NCI-H774 (cell line): ENCODE data around the gene CARS2.
"Not testable (repeated sequence)": the region's sequence is repeated elsewhere in the genome, so short reads cannot be mapped to it uniquely, and the experiment has no call there.

Experiments
- DNase-seq: peaks from one replicate; lab custom pipeline; 2025; lab: John Stamatoyannopoulos, UW

CARS2 gene

DNA sequence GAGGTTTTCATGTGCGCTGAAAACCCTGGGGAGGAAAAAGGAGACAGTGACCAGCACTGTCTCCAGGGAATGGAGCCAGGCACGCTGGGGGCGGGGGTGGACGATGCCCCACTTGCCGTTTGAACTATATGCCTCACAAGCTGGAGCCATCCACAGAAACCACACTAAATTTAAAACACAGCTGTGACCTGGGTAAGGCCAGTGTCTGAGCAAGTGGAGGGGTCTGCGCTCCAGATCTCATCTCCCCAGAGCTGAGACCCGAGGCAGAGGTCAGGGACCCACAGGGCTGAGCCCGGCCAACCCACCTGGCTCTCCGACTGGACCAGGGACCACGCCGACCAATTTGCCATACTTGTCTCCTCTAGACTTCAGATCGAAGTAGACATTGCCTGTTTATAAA, 23.2 kb downstream of the CARS2 start:
- no peak for DNase-seq

DNA sequence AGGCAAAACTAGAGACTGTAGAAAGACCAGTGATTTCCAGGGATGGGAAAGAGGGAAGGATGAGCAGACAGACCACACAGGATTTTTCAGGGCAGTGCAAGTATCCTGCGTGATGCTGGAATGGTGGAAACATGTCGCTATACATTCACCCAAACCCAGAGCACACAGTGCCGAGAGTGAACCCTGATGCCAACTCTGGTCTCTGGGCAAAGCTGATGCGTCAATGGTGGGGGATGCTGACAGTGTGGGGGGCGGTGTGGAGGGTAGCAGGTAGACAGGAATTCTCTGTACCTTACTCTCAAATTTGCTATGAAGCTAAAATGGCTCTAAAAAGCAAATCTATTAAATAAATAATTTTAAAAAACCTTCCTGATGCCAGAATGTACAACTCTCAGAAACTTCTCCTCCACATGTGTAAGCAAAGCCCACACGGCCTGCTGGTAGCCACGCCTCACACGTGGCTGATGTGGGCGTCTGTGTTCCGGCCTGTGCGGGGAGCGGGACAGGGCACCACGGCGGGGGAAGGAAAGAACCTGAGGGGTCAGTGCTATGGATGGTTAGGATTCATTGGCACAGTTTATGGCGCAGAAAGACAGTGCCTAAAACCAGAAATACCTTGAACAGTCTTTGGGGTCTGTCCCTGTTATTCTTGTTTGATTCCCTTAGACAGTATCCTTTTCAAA, 23.9 kb downstream of the CARS2 start:
- DNase-seq: no peak

DNA sequence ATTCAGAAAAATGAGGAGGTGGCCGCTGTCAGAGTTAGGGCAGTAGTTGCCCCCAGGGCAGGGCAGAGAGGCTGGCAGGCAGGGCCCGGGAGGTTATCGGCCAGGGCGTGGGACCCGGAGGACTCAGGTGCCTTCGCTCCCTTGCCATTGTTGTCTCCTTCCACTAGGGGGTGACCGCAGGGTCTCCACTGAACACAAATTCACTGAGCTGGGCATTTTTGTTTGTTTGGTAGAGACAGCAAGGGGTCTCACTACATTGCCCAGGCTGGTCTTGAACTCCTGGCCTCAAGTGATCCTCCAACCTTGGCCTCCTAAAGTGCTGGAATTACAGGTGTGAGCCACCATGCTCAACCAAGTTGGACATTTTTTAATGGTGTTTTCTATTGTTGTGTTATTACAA, 25.1 kb downstream of the CARS2 start:
- DNase-seq: no peak

DNA sequence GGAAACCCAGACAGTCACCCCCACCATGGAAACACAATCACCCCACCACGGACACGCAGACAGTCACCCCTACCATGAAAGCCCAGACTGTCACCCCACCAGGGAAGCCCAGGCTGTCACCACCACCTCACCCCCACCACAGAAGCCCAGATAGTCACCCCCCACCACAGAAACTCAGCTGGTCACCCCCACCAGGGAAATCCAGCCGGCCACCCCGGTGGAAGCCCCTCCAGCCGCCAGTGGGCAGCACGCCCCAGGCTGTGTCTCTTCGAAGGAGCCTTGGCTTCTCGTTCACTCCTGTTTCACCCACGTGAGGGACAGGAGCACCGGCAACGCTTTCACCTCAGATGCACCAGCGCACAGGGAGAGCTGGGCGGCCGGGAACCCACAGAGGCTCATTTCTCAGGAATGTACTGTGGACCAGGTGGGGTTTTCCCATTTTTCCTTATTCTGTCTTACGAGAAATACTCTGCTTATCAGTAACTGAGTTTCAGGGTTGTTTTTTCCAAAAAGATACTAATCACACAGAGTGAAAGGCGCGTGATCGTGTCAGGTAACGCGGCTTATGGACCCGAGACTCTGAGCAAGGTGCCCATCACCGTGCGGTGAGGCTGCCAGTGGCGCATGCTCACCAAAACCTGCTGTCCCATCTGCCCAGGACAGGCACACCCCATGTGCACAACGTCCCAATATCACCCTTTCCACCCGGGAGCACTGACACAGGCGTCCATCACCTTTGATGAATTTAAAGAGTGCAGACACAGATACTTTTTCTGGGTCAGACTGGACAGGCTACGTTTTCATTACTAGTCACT, 28.0 kb downstream of the CARS2 start:
- no peak for DNase-seq

DNA sequence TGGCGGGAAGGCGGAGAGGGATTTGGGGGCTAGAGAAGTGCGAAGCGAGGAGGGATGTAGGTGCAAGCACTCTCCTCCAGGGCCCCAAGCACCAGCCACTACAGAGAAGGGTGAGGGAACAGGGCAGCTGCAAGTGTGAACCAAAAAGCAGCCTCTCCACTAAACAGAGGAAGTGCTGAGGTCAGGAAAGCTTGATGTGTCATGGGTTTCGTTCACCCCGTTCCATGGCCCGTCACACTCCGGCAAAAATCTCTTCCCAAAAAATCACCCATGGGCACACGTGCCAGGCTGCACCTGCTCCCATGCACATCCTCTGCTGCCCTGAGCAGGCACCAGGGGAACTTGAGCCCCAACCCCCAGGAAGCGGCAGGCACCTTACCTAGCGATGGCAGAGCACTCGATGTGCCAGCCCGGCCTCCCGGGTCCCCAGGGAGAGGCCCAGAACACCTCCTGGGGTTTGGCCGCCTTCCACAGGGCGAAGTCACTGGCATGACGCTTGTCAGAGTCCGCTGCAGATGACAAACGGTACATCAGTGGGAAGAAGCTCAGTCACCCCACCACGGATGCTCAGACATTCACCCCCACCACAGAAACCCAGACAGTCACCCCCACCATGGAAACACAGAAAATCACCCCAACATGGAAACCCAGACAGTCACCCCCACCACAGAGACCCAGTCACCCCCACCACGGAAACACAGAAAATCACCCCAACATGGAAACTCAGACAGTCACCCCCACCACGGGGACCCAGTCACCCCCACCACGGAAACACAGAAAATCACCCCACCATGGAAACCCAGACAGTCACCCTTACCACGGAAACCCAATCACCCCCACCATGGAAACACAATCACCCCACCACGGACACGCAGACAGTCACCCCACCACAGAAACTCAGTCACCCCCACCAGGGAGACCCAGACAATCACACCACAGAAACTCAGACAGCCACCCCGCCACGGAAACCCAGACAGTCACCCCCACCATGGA, 29.0 kb downstream of the CARS2 start:
- DNase-seq: no peak

DNA sequence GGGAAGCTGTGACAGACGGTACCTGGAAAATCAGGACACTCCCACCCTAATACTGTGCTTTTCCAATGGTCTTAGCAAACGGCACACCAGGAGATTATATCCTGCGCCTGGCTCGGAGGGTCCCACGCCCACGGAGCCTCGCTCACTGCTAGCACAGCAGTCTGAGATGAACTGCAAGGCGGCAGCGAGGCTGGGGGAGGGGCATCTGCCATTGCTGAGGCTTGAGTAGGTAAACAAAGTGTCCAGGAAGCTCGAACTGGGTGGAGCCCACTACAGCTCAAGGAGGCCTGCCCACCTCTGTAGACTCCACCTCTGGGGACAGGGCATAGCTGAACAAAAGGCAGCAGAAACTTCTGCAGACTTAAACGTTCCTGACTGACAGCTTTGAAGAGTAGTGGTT, 36.1 kb downstream of the CARS2 start:
- DNase-seq: not testable (repeated sequence)

DNA sequence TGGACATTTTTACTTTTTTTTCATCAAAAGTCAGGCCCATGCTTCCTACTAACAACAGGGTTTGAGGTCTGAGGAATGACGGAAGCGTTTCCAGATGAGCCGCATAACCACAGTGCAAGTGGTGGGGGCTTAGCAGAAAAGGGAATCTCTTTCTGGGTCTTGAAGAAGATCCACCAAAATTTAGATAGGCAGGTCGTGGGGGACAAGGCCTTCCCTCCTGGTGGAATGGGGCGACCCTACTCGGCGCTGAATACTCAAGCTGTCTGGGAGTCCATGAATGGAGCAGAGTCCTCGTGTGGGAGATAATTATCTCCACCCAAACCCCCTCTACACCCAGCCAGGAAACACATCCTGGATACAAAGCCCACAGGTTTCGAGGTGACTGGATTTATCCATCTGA, 36.9 kb downstream of the CARS2 start:
- no peak for DNase-seq

DNA sequence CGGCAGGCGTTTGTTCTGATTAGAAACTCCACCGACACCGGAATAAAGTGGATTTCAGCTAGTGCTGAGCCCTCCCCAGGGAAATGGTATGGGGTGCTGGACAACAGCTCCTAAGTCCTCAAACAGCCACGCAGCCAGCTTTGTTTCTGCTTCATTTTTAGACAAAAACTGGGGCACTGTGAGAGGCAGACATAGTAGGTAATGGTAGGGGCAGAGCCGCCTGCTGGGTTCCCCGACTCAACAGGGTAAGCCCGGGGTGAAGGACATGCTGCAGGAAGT, 39.7 kb downstream of the CARS2 start:
- DNase-seq: no peak

DNA sequence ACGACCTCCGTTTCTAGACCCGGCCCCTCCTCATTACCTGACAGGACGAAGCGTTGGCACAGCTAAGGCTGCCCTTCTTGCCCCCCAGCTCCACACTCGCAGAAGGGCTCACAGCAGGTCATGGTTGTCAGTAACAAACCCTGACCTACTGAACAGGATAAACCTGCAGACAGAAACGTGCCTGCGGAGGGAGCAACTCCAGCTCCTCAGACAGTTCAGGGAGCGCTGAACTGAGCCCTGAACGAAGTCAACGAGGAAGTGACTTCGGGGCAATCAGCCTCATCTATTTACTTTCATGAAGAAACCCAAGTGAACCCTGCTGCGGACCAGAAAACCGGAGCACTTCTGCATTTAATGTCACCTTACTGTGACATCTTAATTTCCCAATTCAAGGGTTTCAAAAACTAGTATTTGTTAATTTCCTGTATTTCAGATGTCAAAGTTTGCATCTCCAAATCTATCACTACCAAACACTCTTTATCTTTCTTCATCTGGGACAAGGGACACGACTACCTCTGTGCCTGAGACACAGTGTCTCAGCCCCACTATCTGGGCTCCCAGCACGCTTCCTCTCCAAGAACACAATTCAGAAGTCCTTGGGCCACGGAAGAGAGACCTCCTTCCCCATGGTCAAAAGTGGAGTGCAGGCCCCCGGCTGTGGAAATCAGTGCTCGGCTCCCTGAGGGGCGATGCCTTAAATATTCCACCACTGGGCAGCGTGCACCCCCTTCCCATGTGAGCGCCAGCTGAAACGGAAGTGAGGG, 40.2 kb downstream of the CARS2 start:
- DNase-seq: no peak

DNA sequence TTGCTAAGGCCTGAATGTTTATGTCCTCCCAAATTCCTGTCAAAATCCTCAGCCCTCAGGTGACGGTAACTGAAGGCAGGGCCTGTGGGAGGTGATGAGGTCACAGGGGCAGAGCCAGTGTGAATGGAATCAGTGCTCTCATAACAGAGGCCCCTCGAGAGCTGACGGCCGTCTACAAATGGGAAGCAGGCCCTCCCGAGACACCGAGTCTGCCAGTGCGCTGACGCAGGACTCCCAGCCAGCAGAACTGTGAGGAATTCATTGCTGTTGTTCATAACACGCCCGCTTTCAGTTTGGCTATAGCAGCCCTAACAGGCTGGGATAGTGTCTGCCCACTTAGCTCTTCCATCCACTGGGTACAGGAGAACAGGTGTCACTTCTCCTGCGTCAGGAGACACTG, 41.2 kb downstream of the CARS2 start:
- DNase-seq: no peak

DNA sequence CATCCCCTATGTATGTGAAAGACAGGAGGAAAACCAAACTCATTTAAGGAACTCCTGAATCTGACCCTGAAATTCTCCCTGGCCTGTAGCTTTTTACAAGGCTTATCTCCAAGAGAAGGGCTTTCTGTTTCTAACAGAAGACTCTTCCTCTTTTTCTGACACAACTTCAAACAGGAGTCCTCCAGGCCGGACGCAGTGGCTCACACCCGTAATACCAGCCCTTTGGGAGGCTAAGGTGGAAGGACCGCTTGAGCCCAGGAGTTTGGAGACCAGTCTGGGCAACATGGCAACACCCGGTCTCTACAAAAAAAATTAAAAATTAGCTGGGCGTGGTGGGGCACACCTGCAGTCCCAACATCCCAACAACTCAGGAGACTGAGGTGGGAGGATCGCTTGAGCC, 41.9 kb downstream of the CARS2 start:
- no peak for DNase-seq

DNA sequence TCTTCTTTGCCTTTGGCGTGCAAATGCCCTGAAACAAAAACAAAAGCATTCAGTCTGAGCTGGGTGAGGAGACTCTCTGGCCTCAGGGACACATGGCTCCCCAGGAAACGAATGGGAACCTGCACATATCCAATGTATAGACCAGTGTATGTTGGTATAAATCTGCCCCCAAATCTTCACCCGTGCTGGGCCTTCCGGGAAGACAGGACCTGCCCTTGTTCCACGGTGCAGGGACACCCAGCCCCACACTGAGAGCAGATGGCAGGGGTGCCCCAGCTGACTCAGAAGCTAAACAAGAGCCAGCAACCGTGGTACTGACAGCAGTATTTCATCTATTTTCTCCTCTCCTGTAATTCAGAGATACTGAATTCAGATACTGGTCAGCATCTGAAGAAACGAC, 42.4 kb downstream of the CARS2 start:
- no peak for DNase-seq

DNA sequence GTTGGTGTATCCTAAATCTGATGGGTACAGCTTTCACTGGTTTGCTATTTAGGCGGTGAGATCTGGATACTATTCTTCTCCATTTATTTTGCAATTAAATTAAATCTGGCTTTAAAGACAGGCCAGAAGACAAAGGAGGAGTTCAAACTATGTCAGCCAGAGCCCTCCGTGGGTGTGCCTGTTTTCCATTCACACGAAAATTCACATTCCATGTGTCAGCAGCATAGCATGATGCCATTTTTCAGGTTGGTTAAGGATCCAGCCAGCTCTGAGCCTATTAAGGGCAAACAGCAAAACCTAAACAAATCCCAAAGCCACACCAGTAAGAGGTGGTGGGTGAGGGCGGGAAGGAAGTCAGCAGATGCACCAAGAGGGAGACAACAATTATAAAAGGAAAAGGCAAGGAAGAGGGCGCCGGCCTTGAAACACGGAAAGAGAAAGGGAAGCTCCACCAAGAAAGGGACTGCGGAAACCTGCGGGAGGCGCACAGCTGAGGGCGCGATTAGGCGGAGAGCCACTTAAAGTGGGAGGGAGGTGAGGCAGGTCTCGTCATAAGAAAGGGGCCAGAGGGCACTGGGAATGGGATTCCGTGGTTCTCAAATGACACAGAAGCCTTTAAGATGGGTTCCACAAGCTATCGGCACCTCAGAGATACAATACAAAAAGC, 43.0 kb downstream of the CARS2 start:
- DNase-seq: no peak

DNA sequence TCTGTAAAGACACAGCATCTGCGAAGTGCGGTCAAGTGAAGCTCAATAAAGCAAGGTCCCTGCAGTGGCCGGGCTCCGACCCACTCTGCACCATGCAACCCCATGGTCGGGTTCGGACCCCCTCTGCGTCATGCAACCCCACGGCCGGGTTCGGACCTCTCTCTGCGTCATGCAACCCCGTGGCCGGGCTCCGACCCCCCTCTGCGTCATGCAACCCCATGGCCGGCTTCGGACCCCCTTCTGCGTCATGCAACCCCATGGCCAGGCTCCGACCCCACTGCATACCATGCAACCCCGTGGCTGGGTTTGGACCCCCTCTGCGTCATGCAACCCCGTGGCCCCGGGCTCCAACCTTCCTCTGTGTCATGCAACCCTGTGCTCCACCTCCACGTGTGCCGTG, 43.8 kb downstream of the CARS2 start:
- no peak for DNase-seq

DNA sequence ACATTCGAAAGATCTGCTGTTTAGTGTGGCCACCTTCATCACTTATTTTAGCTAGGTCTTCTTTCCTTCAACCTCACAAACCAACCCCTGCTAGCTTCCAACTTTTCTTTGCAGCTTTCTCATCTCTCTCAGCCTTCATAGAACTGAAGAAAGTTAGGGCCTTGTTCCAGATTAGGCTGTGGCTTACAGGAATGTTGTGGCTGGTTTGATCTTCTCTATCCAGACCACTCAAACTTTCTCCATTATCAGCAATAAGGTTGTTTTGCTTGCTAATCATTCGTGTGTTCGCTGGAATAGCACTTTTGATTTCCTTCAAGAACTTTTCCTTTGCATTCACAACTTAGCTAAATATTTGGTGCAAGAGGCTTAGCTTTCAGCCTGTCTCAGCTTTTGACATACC, 44.7 kb downstream of the CARS2 start:
- DNase-seq: no peak

DNA sequence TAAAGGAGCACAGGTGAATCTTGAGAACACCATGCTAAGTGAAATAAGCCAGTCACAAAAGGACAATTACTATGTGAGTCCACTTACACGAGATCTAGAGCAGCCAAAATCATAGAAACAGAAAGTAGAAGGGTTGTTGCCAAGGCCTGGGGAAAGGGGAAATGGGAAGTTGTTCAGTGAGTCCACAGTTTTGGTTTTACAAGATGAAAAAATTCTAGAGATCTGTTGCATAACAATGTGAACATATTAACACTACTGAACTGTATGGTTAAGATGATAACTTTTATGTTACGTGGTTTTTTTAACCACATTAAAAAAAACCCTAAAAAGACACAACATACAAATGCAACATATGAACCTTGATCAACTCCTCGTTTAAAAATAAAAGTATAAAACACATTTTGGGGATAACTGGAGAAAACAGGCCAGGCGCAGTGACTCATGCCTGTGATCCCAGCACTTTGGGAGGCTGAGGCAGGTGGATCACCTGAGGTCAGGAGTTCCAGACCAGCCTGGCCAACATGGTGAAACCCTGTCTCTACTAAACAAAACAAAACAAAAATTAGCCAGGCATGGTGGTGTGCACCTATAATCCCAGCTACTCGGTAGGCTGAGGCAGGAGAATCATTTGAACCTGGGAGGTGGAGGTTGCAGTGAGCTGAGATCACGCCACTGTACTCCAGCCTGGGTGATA, 47.6 kb downstream of the CARS2 start:
- not testable (repeated sequence) for DNase-seq

DNA sequence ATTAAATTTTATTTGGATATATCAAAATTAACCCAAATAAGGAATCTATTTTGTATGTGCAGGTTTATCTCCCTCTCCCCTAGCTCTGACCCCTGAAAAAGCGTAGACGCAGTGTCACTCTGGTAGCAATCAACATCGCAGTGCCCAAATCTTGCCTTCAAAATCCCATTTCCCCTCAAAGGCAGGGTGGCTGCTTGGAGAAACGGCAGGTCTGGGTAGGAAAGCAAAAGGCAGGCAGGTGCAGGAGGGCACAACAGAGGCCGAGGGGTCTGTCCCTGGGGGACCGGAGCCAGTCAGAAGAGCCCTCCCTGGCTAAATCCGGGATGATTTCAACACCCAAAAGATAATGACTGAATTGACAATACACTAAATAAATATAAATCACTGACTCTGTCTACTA, 48.7 kb downstream of the CARS2 start:
- DNase-seq: no peak

DNA sequence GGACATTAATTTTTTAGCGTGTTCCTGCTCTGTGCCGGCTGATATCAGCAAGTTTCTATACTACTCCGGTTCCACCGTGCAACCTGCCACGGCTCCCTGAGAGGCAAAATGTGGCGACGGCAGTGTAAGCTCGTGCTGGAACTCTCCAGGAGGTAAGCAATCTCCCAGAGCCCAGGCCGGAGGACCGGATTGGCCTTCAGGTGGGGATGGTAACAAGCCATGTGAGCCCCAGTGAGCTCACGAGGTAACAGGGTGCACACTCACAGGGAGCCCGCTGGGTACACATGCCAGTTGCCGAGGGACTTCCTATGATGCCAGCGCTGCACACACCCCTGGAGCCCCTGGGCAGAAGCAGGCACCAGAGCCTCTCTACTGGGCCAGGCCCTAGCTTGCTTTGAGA, 52.1 kb downstream of the CARS2 start:
- no peak for DNase-seq

DNA sequence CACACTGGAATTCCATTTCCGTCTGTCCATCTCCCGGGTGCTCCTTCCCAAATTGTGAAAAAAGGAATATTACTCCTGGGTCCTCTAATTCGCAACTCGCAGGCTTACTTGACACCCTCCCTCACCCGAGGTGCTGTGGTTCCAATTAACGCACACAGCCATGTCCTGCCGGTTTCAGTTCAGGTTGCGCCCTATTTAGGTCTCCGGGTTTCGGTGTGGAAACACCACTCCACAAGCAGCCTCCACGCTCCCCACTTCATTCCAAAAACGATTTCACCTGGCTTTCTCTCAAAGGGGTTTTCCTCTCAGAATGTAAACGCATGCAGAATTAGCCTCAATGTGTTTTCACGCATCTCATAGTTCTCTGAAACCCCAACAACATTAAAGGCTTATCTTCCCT, 52.6 kb downstream of the CARS2 start:
- no peak for DNase-seq

DNA sequence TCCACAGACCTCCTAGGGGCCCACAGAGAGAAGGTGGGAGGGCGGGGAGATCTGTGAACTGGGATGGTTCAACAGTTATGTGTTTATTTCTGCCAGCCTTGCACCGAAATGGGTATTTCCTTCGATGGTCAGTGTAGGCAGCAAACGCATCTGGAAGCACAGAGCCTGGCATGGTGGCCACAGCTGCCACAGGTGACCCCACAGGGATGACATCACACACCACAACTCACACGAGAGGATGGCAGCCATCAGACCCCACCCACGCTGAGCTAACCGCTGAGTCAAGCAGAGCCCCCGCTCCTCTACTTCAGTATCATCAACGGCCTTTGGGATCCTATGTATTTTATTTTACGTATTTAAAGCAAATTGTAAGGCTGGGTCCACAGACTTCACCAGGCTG, 53.2 kb downstream of the CARS2 start:
- no peak for DNase-seq

DNA sequence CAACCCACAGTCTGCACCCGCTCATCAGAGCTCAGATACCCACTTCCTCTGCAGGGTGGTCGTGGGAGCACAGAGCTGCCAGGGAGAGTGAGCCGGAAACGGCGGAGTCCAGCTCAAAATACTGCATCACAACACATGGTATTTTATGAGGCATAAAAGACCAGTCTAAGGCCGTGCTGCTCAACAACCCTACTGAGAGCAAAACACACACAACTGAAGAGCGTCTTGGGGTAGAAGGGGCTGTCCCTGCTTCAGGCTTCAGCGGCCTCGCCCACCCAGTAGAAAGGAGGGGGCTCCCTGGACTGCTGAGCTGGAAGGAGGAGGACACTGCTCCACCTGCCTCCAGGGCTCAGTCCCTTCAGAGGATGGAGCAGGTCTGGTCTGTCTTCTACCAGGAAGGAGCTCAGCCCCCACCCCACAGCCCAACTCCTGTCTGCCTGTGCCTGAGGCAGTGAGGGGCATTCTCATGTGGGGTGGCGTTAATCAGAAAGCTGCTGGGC, 53.6 kb downstream of the CARS2 start:
- no peak for DNase-seq
